GM12875 (cell line): ENCODE data around the gene DISP3.

Experiments
- H3K4me3 ChIP-seq: one replicate; pipeline ENCODE4 v1.5.1; 2011; ENCODE audit warnings: low read depth, low read length, control low read depth
- TF ChIP-seq, protein P1 (sequence below): IDR thresholded peaks from 2 replicates; pipeline ENCODE4 v1.5.1; 2011; ENCODE audit warnings: low read depth, mild to moderate bottlenecking, control low read depth, inconsistent platforms, low read length, moderate library complexity, borderline replicate concordance; ENCODE audit not compliant: insufficient read depth

The DISP3 gene

DNA sequence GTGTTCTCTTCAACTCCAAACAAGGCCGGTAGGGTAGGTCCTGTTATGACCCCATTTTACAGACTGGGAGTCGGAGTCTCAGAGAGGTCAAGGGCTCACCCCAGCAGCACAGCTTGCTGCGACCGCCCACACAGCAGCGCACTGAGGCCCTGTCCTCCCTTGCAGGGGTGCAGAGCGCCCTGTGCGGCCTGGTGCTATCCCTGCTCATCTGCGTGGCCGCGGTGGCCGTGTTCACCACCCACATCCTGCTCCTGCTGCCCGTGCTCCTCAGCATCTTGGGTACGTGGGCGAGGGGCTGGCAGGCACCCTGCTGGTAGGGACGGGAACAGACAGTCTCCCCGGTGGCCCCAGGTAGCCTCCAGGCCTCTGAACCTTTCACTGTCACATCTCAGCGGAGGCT lies 55.9 kb downstream of the DISP3 start:
- TF ChIP-seq, protein P1, sequence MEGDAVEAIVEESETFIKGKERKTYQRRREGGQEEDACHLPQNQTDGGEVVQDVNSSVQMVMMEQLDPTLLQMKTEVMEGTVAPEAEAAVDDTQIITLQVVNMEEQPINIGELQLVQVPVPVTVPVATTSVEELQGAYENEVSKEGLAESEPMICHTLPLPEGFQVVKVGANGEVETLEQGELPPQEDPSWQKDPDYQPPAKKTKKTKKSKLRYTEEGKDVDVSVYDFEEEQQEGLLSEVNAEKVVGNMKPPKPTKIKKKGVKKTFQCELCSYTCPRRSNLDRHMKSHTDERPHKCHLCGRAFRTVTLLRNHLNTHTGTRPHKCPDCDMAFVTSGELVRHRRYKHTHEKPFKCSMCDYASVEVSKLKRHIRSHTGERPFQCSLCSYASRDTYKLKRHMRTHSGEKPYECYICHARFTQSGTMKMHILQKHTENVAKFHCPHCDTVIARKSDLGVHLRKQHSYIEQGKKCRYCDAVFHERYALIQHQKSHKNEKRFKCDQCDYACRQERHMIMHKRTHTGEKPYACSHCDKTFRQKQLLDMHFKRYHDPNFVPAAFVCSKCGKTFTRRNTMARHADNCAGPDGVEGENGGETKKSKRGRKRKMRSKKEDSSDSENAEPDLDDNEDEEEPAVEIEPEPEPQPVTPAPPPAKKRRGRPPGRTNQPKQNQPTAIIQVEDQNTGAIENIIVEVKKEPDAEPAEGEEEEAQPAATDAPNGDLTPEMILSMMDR = no peak
- no peak overlapping the region for H3K4me3 ChIP-seq

DNA sequence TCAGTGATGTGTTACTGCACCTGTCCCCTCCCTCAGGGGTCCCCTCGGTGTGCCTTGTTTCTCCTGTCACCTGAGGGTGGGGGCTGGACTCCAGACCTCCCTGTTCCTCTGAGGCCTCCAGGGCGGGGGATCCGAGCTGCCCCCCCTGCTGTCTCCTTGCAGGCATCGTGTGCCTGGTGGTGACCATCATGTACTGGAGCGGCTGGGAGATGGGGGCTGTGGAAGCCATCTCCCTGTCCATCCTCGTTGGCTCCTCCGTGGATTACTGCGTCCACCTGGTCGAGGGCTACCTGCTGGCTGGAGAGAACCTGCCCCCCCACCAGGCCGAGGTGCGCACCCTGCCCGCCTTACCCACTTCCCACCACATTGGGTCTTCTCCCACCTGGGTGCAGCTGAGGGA lies 56.4 kb downstream of the DISP3 start:
- TF ChIP-seq, protein P1 = no peak
- no peak overlapping the region for H3K4me3 ChIP-seq

DNA sequence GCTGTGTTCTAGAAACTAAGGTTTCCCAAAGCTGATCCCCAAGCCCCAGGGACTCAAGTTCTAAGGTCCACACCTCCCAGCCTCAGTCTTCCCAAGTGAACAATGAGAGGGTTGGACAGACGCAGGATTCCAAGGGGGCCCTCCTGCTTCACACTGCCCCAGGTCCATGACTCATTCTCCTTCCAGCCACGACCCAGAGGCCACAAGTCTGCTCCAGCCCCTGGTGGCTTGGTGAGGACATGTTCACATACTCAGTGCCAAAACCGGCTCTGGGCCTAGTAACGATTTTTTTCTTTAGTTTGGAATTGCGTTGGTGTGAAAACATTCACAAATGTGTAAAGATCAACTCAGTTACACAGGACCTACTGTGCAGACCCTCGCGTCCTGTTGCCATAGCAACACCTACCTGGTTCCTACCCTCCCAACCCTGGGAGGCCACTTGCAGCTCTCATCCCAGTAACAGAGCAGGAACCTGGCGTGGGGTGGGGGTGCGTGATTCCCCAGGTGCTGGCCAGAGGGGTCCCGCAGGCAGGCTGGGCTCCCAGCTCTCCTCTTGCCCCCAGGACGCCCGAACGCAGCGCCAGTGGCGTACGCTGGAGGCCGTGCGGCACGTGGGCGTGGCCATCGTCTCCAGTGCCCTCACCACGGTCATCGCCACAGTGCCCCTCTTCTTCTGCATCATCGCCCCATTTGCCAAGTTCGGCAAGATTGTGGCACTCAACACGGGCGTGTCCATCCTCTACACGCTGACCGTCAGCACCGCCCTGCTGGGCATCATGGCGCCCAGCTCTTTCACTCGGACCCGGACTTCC lies 57.0 kb downstream of the DISP3 start:
- TF ChIP-seq, protein P1 = no peak
- no peak overlapping the region for H3K4me3 ChIP-seq

DNA sequence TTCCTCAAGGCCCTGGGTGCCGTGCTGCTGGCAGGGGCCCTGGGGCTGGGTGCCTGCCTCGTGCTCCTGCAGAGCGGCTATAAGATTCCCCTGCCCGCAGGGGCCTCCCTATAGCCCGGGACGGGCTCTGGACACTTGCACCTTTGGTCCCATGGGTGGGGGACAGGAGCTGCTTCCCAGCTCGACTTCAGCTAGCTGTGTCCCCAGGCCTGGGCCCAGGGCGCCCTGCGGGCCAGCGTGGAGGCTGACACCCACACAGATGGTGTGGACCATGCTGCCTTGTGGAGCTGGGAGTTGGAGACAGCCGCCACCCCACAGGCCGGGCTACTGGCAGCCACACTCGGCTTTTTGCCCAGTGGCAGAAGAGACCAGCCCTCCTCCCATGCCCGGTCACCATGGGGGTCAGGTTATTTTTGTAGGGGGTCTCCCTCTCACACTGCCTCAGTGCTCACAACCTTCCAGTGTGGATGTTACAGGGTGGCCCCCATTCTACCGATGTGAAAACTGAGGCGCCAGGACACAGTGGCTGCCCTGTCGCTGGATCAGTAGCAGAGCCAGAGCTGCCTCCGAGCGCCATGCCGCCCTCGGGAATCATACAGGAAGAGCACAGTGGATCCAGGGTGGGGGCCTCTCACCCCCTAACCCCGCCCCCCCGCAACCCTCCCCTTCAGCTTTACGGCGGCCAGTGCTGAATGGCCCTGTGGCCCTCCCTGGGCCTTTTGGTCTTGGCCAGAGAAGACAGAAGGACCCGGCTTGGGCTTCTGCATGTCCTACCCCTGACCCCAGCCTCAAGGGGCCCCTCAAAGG lies 57.8 kb downstream of the DISP3 start:
- TF ChIP-seq, protein P1 = no peak
- no peak overlapping the region for H3K4me3 ChIP-seq

DNA sequence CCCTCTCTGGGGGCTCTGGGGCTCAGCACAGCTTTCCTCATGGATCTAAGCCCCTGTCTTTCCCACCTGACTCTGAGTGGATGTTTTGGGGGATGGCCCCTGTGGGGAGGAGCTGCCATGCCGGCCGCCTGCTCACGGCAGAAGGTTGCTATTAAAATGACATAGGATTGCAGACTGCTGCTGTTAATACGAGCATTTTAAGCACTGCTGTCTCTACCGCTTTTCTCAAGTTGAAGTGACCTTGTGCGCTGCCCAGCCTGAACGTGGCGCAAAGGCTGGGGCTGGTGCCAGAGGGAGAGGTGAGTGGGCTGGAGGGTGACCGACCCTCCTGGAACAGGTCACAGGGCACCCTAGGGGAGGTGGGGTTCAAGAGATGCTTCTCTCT lies 58.4 kb downstream of the DISP3 start:
- H3K4me3 ChIP-seq = no peak overlapping the region
- TF ChIP-seq, protein P1 = no peak

DNA sequence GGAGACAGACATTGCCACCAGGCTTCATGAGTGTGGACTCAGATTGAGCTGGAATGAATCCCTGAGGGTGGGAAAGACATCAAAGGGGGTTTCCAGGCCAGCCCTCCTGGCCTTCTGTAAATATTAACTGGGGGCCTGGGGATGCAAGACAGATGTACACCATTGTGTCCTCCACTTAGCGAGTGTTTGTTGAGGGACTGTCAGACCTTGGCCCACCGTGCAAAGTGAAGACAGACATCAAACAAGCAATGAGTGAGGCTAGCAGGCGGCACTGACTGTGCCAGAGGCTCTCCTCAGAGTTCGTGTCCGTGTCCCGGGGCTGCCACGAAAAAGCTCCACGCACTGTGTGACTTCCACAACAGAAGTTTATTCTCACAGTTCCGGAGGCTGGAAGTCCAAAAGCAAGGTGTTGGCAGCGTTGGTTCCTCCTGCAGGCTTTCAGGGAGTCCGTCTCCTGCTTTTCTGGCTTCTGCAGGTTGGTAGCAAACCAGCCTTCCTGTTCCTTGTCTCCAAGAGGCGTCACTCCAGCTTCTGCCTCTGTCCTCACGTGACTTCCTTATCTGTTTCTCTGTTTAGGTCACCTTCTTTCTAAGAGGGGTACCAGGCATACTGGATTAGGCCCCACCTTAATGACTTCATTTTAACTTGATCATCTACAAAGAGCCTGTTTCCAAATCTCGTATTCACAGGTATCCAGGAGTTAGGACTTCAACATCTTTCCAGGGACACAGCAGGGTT lies 59.1 kb downstream of the DISP3 start:
- TF ChIP-seq, protein P1 = no peak
- H3K4me3 ChIP-seq = no peak overlapping the region
